ENCODE data around the gene EVI5L. TPM values are rescaled to one million over a fixed set of nuclear protein-coding genes. Genes with fewer than 3 reads are reported as not detected.

Gene EVI5L
- total and polyA plus RNA-seq, 2 of the 8 experiments (the other 6 are each of a cell fraction or from before 2014, with no cell fraction given): 7.2 to 11.0 TPM

GRCh38 chr19:7887408-7888144 lies 57.6 kb downstream of the EVI5L start:
- WGBS, 2 experiments (ENCODE audit: extremely low coverage in 1 of 2, insufficient coverage in 1 of 2, insufficient read length in 1 of 2, insufficient replicate concordance in 2 of 2, low coverage in 1 of 2, low lambda C conversion rate in 2 of 2, missing lambda C conversion rate in 1 of 2): 78% methylated on average over 9 of the region's 16 CpGs; no CpG with 5 or more reads in 1 of the 2 experiments
- Histone ChIP-seq H2BK5ac (ENCODE audit: low read depth, low read length) (no peak overlapping the region), H2BK12ac (ENCODE audit: low read depth, low read length) (no peak overlapping the region), H2BK120ac (replicated peaks; ENCODE audit: low read depth, low read length) (no peak overlapping the region), H3K18ac (ENCODE audit: extremely low read depth, low read length) (0 out of 2 replicates have a peak overlapping the region, but pooled peaks have one; percentile 60), H4K5ac (ENCODE audit: insufficient read length, low read depth, low read length) (no peak overlapping the region), H3K14ac (ENCODE audit: insufficient read length) (no peak overlapping the region), H2AFZ (ENCODE audit: low read length) (peak overlapping the region; percentile 93; the same call in 1 of the 2 replicates), H2BK20ac (ENCODE audit: low read length) (no peak overlapping the region), H3K4ac (replicated peaks; ENCODE audit: insufficient read length, low read depth, low read length) (no peak overlapping the region), H4K20me1 (replicated peaks in 1 of 2; ENCODE audit: control insufficient read depth in 1 of 2, insufficient read depth in 2 of 2, low read length in 2 of 2) (no peaks in the 10 kb centered on the region), H3K36me3 (ENCODE audit: control insufficient read depth in 2 of 4, insufficient read depth in 4 of 4, low read length in 3 of 4) (no peaks in the 10 kb centered on the region), H3K23me2 (ENCODE audit: low read depth, low read length) (peaks cover 5% of the 10 kb centered on the region; the same call in 1 of the 2 replicates), H3K9me3 (ENCODE audit: insufficient read depth in 2 of 2, low read depth in 1 of 2, low read length in 1 of 2) (no peaks in the 10 kb centered on the region), H4K8ac (ENCODE audit: extremely low read depth, insufficient read depth, low read length) (peak overlapping the region; percentile 71), H3K56ac (replicated peaks; ENCODE audit: insufficient read length, low read depth, low read length) (no peak overlapping the region), H3K27ac (ENCODE audit: low read depth, low read length) (no peak overlapping the region), H3K4me3 (ENCODE audit: extremely low read depth in 1 of 4, insufficient read depth in 2 of 4, low read depth in 3 of 4, low read length in 4 of 4) (peak overlapping the region in 1 of 4 experiments; percentile 69; a peak in 2 of 8 replicates), H4K91ac (replicated peaks; ENCODE audit: insufficient read length, low read length) (no peak overlapping the region), H3K79me2 (ENCODE audit: control insufficient read depth in 1 of 2, insufficient read depth in 2 of 2, low read length in 2 of 2) (no peaks in the 10 kb centered on the region), H2AK5ac (ENCODE audit: low read depth, low read length) (no peak overlapping the region), H2BK15ac (ENCODE audit: low read length) (no peak overlapping the region; the same call in 1 of the 2 replicates), H3K79me1 (ENCODE audit: low read depth, low read length) (no peaks in the 10 kb centered on the region), H3K4me1 (replicated peaks in 1 of 4; ENCODE audit: control insufficient read depth in 3 of 4, insufficient read depth in 4 of 4, low read length in 3 of 4) (peaks cover 0 to 7% (median 5%) of the 10 kb centered on the region in 4 experiments; a peak in 4 of 7 replicates), H3K4me2 (ENCODE audit: insufficient read depth in 1 of 2, low read depth in 2 of 2, low read length in 2 of 2) (peak overlapping the region; percentile 55 to 73; a peak in 3 of 4 replicates), H3K23ac (ENCODE audit: insufficient read length) (no peak overlapping the region), H3K9ac (replicated peaks in 1 of 4; ENCODE audit: extremely low read depth in 1 of 4, low read depth in 3 of 4, low read length in 3 of 4) (no peak overlapping the region), H3K27me3 (replicated peaks in 1 of 4; ENCODE audit: control insufficient read depth in 3 of 4, extremely low read depth in 1 of 4, insufficient read depth in 3 of 4, low read length in 3 of 4) (peaks cover 0 to 4% (median 3%) of the 10 kb centered on the region in 4 experiments; a peak in 4 of 7 replicates)
- TF ChIP-seq KDM1A (IDR thresholded peaks at IDR 0.05; ENCODE audit: borderline replicate concordance, low read length): no peak
- TF ChIP-seq NRF1 (IDR thresholded peaks at IDR 0.05; ENCODE audit: low read depth, low read length): no peak
- TF ChIP-seq SP4 (IDR thresholded peaks at IDR 0.05; ENCODE audit: low read length): no peak
- no peak for TF ChIP-seq CREB1 (IDR thresholded peaks at IDR 0.05)
- ChIA-PET POLR2A (ENCODE audit: partially characterized antibody) (interaction anchor here (1.2 to 1.9 kb wide), 6 partner anchors 10 to 42 kb away, joined by 3 to 9 read pairs (median 6); partner anchors contain the start of gene PRR36), CTCF (ENCODE audit: partially characterized antibody) (interaction anchor here (0.5 to 3.2 kb wide), 8 partner anchors 13 to 308 kb away, joined by 3 to 21 read pairs (median 4); no protein-coding TSS in a partner anchor)
- no peak for DNase-seq (ENCODE audit: low read depth in 1 of 2, low spot score in 2 of 2)
- FAIRE-seq: no peak
